ENCODE data around the gene PLA2G4F. TPM values are rescaled to one million over a fixed set of nuclear protein-coding genes. Genes with fewer than 3 reads are reported as not detected.

Gene PLA2G4F
- total RNA-seq, 2 experiments from 2014 or later = not detected

DNA sequence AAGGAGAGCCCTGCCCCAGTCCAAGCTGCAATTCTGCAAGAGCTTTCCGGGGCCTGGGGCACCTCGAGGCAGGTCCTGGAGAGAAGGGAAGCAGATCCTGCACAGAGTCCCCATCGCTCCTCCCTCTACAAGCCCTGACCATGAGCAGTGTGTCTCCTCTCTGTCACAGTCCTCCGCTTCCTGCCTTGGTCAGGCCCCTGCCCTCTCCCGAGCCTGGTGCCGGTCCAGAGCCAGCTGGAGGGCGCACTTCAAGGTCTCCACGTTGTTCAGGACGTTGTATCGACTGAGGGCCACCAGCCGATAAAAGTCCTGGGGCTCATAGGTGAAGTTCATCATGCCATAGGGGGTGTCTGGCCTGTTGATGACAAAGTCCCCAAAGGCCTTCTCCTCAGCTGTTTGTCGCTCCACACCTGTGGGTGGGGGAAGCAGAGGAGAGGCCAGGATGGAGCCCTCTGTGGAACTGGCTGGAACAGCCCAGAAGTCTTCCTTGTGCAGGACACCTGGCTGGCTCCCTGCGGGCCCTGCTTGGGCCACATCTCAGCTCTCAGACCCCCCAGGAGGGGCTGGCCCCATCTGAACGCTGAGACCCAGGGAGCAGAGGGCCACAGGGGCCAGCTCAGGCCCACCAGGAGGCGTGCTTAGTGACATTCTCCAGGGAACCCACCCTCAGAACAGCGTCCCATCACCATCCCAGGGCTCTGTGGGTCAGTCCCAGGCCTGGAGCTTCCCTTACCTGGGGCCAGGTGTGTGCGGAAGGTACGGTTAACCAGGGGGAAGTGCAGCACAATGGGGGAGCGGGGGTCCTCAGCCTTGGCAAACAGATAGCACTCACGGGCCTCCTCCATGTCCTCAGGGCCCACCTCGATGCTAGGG lies 14.4 kb downstream of the PLA2G4F start:
- CTCF ChIA-PET (ENCODE audit: unreplicated experiment) = no interaction called here
- POLR2A ChIA-PET = no interaction called here
- no peaks in the 10 kb centered on the region for H3K9me2 ChIP-seq (ENCODE audit: insufficient read depth, low read length)
- DNase-seq (ENCODE audit: low spot score) = no peak
- no peak overlapping the region for H2AFZ ChIP-seq (ENCODE audit: low read length)
- no peak for TF ChIP-seq EZH2phosphoT487 (IDR thresholded peaks at IDR 0.05; ENCODE audit: borderline replicate concordance, low read depth, low read length)
- TF ChIP-seq, protein P1, sequence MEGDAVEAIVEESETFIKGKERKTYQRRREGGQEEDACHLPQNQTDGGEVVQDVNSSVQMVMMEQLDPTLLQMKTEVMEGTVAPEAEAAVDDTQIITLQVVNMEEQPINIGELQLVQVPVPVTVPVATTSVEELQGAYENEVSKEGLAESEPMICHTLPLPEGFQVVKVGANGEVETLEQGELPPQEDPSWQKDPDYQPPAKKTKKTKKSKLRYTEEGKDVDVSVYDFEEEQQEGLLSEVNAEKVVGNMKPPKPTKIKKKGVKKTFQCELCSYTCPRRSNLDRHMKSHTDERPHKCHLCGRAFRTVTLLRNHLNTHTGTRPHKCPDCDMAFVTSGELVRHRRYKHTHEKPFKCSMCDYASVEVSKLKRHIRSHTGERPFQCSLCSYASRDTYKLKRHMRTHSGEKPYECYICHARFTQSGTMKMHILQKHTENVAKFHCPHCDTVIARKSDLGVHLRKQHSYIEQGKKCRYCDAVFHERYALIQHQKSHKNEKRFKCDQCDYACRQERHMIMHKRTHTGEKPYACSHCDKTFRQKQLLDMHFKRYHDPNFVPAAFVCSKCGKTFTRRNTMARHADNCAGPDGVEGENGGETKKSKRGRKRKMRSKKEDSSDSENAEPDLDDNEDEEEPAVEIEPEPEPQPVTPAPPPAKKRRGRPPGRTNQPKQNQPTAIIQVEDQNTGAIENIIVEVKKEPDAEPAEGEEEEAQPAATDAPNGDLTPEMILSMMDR (conservative IDR thresholded peaks at IDR 0.05; ENCODE audit: low read length) = no peak
- BruUV-seq (replicated peaks) = no TSS peak
- no peaks in the 10 kb centered on the region for H3K79me2 ChIP-seq (ENCODE audit: insufficient read depth, low read depth, low read length)
- H3K4me3 ChIP-seq (ENCODE audit: low read depth, low read length, poor library complexity, severe bottlenecking) = no peak overlapping the region
- H3K4me1 ChIP-seq (ENCODE audit: insufficient read depth, low read length, poor library complexity, severe bottlenecking) = no peaks in the 10 kb centered on the region
- no peak overlapping the region for H3K4me2 ChIP-seq (ENCODE audit: low read length)
- no peaks in the 10 kb centered on the region for H4K20me1 ChIP-seq (ENCODE audit: insufficient read depth, low read length)
- no peaks in the 10 kb centered on the region for H3K36me3 ChIP-seq (ENCODE audit: insufficient read depth, low read length)
- intact Hi-C loops (cut with micrococcal nuclease; ENCODE audit: unreplicated experiment) = no loop called here
- no peak overlapping the region for H3K27ac ChIP-seq (ENCODE audit: low read depth, low read length, poor library complexity, severe bottlenecking)
- H3K9me3 ChIP-seq (ENCODE audit: low read length) = no peaks in the 10 kb centered on the region

DNA sequence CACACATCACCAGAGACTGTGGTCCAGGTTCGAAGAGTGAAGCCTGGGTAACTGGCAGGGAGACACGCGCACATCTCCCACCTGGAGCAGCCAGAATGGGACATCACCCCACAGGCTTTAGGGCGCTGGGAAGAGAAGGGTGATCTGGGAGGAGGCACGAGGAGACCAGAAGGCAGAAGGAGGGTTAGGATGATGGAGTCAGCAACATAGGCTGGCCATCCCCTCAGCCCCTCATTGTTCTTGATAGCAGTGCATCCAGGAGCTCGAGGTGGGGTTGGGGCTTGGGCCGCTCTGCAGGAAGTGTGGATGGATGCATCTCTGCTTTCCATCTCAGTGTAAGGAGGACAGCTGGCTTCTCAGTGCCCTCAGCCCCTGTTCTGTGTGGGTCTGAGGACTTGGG lies 15.2 kb downstream of the PLA2G4F start:
- intact Hi-C loops (cut with micrococcal nuclease; ENCODE audit: unreplicated experiment) = no loop called here
- Histone ChIP-seq H3K4me1 (ENCODE audit: insufficient read depth, low read length, poor library complexity, severe bottlenecking) (no peaks in the 10 kb centered on the region), H3K9me2 (ENCODE audit: insufficient read depth, low read length) (no peaks in the 10 kb centered on the region), H4K20me1 (ENCODE audit: insufficient read depth, low read length) (no peaks in the 10 kb centered on the region), H3K36me3 (ENCODE audit: insufficient read depth, low read length) (no peaks in the 10 kb centered on the region), H3K4me3 (ENCODE audit: low read depth, low read length, poor library complexity, severe bottlenecking) (no peak overlapping the region), H3K27ac (ENCODE audit: low read depth, low read length, poor library complexity, severe bottlenecking) (no peak overlapping the region), H3K9me3 (ENCODE audit: low read length) (no peaks in the 10 kb centered on the region), H2AFZ (ENCODE audit: low read length) (no peak overlapping the region), H3K79me2 (ENCODE audit: insufficient read depth, low read depth, low read length) (no peaks in the 10 kb centered on the region), H3K4me2 (ENCODE audit: low read length) (no peak overlapping the region)
- TF ChIP-seq EZH2phosphoT487 (IDR thresholded peaks at IDR 0.05; ENCODE audit: borderline replicate concordance, low read depth, low read length) = no peak
- TF ChIP-seq, protein P1 (conservative IDR thresholded peaks at IDR 0.05; ENCODE audit: low read length) = no peak
- CTCF ChIA-PET (ENCODE audit: unreplicated experiment) = interaction anchor here (0.6 kb wide), 1 partner anchor 106 kb away, joined by 3 read pairs; no protein-coding TSS in a partner anchor
- BruUV-seq (replicated peaks) = no TSS peak
- DNase-seq (ENCODE audit: low spot score) = no peak
- POLR2A ChIA-PET = interaction anchor here (0.6 kb wide), 1 partner anchor 471 kb away, joined by 3 read pairs; no protein-coding TSS in a partner anchor

Measured in OCI-LY7 (cell line).